Measurements from ENCODE around the gene GMDS. TPM values are rescaled to one million over a fixed set of nuclear protein-coding genes. Genes with fewer than 3 reads are reported as not detected.

Gene GMDS
- total RNA-seq, 4 donors from 2014 or later: 8.7 to 23.1 (median 18.4) TPM

- intact Hi-C loops (cut with DNase I; ENCODE audit: low total_unique reads): no loop called here
- DNase-seq (ENCODE audit: low spot score in 2 of 2): no peak
- WGBS, 2 donors: 58 to 63% methylated on average over 7 of the region's 7 CpGs
- no peak overlapping the region for H3K4me3 ChIP-seq (ENCODE audit: low read depth, poor library complexity, severe bottlenecking)
- TF ChIP-seq CTCF (IDR thresholded peaks at IDR 0.05): no peak
- no peak for TF ChIP-seq POLR2A (IDR thresholded peaks at IDR 0.05)
Measured at GRCh38 chr6:2086326-2086965, 159.0 kb downstream of the GMDS start.

GRCh38 chr6:2085657-2086056 is 159.7 kb downstream of the GMDS start:
- no peak overlapping the region for H3K4me3 ChIP-seq (ENCODE audit: low read depth, poor library complexity, severe bottlenecking)
- intact Hi-C loops (cut with DNase I; ENCODE audit: low total_unique reads): no loop called here
- no peak for TF ChIP-seq CTCF (IDR thresholded peaks at IDR 0.05)
- TF ChIP-seq POLR2A (IDR thresholded peaks at IDR 0.05): no peak
- DNase-seq (ENCODE audit: low spot score in 2 of 2): no peak
- WGBS, 2 donors: 95 to 96% methylated on average over 4 of the region's 4 CpGs

- WGBS, 2 donors: 89 to 91% methylated on average over 9 of the region's 9 CpGs
- no peak for DNase-seq (ENCODE audit: low spot score in 2 of 2)
- TF ChIP-seq POLR2A (IDR thresholded peaks at IDR 0.05) (no peak), CTCF (IDR thresholded peaks at IDR 0.05) (no peak)
- H3K4me3 ChIP-seq (ENCODE audit: low read depth, poor library complexity, severe bottlenecking): no peak overlapping the region
- intact Hi-C loops (cut with DNase I; ENCODE audit: low total_unique reads): no loop called here
Measured at GRCh38 chr6:2081155-2082138, 164.0 kb downstream of the GMDS start.

GRCh38 chr6:2078888-2079287 is 166.5 kb downstream of the GMDS start:
- no peak overlapping the region for H3K4me3 ChIP-seq (ENCODE audit: low read depth, poor library complexity, severe bottlenecking)
- TF ChIP-seq CTCF (IDR thresholded peaks at IDR 0.05) (no peak), POLR2A (IDR thresholded peaks at IDR 0.05) (no peak)
- intact Hi-C loops (cut with DNase I; ENCODE audit: low total_unique reads): no loop called here
- 59 to 72% methylated on average over 1 of the region's 1 CpG for WGBS, 2 donors
- no peak for DNase-seq (ENCODE audit: low spot score in 2 of 2)

- TF ChIP-seq POLR2A (IDR thresholded peaks at IDR 0.05) (no peak), CTCF (IDR thresholded peaks at IDR 0.05) (no peak)
- H3K4me3 ChIP-seq (ENCODE audit: low read depth, poor library complexity, severe bottlenecking): no peak overlapping the region
- intact Hi-C loops (cut with DNase I; ENCODE audit: low total_unique reads): no loop called here
- DNase-seq (ENCODE audit: low spot score in 2 of 2): no peak
- 96 to 97% methylated on average over 1 of the region's 1 CpG for WGBS, 2 donors
Measured at GRCh38 chr6:2077826-2078225, 167.6 kb downstream of the GMDS start.
